Heart right ventricle (tissue), 16 donors: Measurements from ENCODE around the gene BIRC7. TPM values are rescaled to one million over a fixed set of nuclear protein-coding genes. Genes with fewer than 3 reads are reported as not detected.

Experiments
- ATAC-seq, 8 donors: fragments of 200-7000 bp; cut with Tn5 transposase; one replicate each; pipeline ENCODE4 v1.9.1; 2020; ENCODE audit warnings: mild to moderate bottlenecking in 8 of 8, moderate library complexity in 8 of 8, moderate number of reproducible peaks in 1 of 8
- DNase-seq, 2 donors: peaks; one replicate each; pipeline ENCODE4 v3.0.0-alpha.2; 2020
- H3K27ac ChIP-seq, 10 donors: fragments of 200-600 bp; sonication (generic) in 2 of 10; one replicate each; pipeline versions ENCODE4 v1.5.0 to v1.8.0; 2020 to 2022; ENCODE audit warnings: mild to moderate bottlenecking in 3 of 10
- H3K27me3 ChIP-seq, 7 donors: fragments of 200-600 bp; one replicate each; pipeline ENCODE4 v1.8.0; 2021 to 2022; ENCODE audit warnings: mild to moderate bottlenecking in 2 of 7
- H3K36me3 ChIP-seq, 9 donors: fragments of 200-600 bp; sonication (generic) in 1 of 9; one replicate each; pipeline versions ENCODE4 v1.5.0 to v1.8.0; 2020 to 2022; ENCODE audit warnings: mild to moderate bottlenecking in 2 of 9
- H3K4me1 ChIP-seq, 9 donors: fragments of 200-600 bp; sonication (generic) in 1 of 9; one replicate each; pipeline versions ENCODE4 v1.5.0 to v1.8.0; 2020 to 2022; ENCODE audit warnings: mild to moderate bottlenecking in 4 of 9
- H3K4me3 ChIP-seq, 10 donors: fragments of 200-600 bp; sonication (generic) in 2 of 10; one replicate each; pipeline versions ENCODE4 v1.5.0 to v1.8.0; 2020 to 2022; ENCODE audit warnings: mild to moderate bottlenecking in 7 of 10, moderate library complexity in 2 of 10
- H3K9me3 ChIP-seq, 11 donors: fragments of 200-600 bp in 10 of 11; sonication (generic) in 2 of 11; one replicate each; pipeline versions ENCODE4 v1.5.0 to v1.8.0; 2013 to 2022; ENCODE audit warnings: mild to moderate bottlenecking in 2 of 11, control low read depth in 1 of 11, moderate library complexity in 1 of 11
- CTCF ChIP-seq, 9 donors: fragments of 200-600 bp; sonication (generic) in 2 of 9; IDR thresholded peaks; one replicate each; pipeline versions ENCODE4 v1.5.0 to v1.8.0; 2021 to 2022; ENCODE audit warnings: antibody characterized with exemption in 9 of 9, mild to moderate bottlenecking in 5 of 9, moderate library complexity in 1 of 9
- WGBS, 2 donors: extraction: QIAGEN DNeasy Blood & Tissue Kit; methylation state at CpG; one replicate each; pipeline ENCODE4 v1.1.7; 2013; ENCODE audit warnings: inconsistent platforms in 1 of 2; 5-methylcytosine and 5-hydroxymethylcytosine counted together
- intact Hi-C, 10 donors: fragments of 100-400 bp; cut with DNase I; formaldehyde crosslinking; loops; one replicate each; pipeline versions ENCODE4 v1.11.1 to v1.14.2; 2022
- polyA plus RNA-seq, 2 donors: library from polyadenylated mRNA; stranded (reverse); fragments of 200-250 nt; gene quantifications; one replicate each; pipeline ENCODE4 v1.2.3, GENCODE V29; 2013
- total RNA-seq, 10 donors: library from RNA; stranded (reverse); fragmentation: NEBNext Ultra II Directional in 3 of 10; extraction: Animal tissue kit (Norgen Biotek cat#: 25700) in 3 of 10; gene quantifications; one replicate each; pipeline versions ENCODE4 v1.2.1 to v1.2.4, GENCODE V29; 2021 to 2023
- donor health status: Arrhythmogenic right ventricular cardiomyopathy.
- donor health status: ischemic (EF 13 %, LVEDD 7.1; RV severe dilation, severe dysfunction).
- donor health status: healthy with polysubstance abuse.
- donor health status: DM: no; HTN: yes; CAD: no.
- donor health status: DM: no; HTN: no; CAD: no.
- donor health status: ischemic (EF 25% LVEDD 6.9; RV normal size, moderate dysfunction).
- donor health status: ischemic (EF 25% LVEDD 5.7; RV mildly dilated, moderate dysfunction).
- donor health status: healthy.
- donor health status: DM: yes; HTN: yes; CAD: no.
- donor health status: Ischemic cardiomyopathy.
- donor health status: ischemic (EF 35%, LVEDD 5.7; RV mildly dilated, moderate dysfunction).
- donor health status: nonischemic (EF 11% LVEDD 7.7; RV severe dilation, severe dysfunction).
- donor health status: DM: yes; HTN: yes; CAD: no.
- donor health status: PGD.
- donor health status: ischemic (EF 29% LVEDD 5.4; RV normal size, mild dysfunction).
- donor health status: nonischemic (EF 23%, LVEDD 6.1; RV moderate dilation, normal function).

BIRC7 gene
- total and polyA plus RNA-seq, 12 donors, result 0.21 to 2.1 (median 0.37) TPM; not detected in 7

- TF ChIP-seq CTCF (IDR thresholded peaks at IDR 0.05), result no peak
- intact Hi-C loops, result no loop called here
- H3K4me3 ChIP-seq, result no peak overlapping the region
- H3K27me3 ChIP-seq, result no peaks in the 10 kb centered on the region
- peaks cover 0 to 76% (median 18%) of the 10 kb centered on the region in 9 donors for H3K36me3 ChIP-seq
- no peaks in the 10 kb centered on the region for H3K9me3 ChIP-seq
- H3K27ac ChIP-seq, result no peak overlapping the region
- peaks cover 0 to 10% (median 0%) of the 10 kb centered on the region in 9 donors for H3K4me1 ChIP-seq
- ATAC-seq, result no peak
- 83 to 85% methylated on average over 23 of the region's 23 CpGs for WGBS, 2 donors
- peak in 1 of 2 donors; percentile 4 for DNase-seq
These were observed 51.3 kb downstream of the BIRC7 start for GRCh38 chr20:63286781-63287696.

GRCh38 chr20:63287697-63288580 lies 52.2 kb downstream of the BIRC7 start:
- H3K9me3 ChIP-seq, result no peaks in the 10 kb centered on the region
- TF ChIP-seq CTCF (IDR thresholded peaks at IDR 0.05), result no peak
- ATAC-seq (no peak), DNase-seq (peak in 1 of 2 donors; percentile 19)
- H3K4me1 ChIP-seq, result peaks cover 0 to 10% (median 0%) of the 10 kb centered on the region in 9 donors
- intact Hi-C loops, result no loop called here
- 80 to 85% methylated on average over 55 of the region's 55 CpGs for WGBS, 2 donors
- peaks cover 0 to 67% (median 12%) of the 10 kb centered on the region in 9 donors for H3K36me3 ChIP-seq
- H3K4me3 ChIP-seq, result no peak overlapping the region
- H3K27me3 ChIP-seq, result peaks cover 0 to 6% (median 0%) of the 10 kb centered on the region in 7 donors
- no peak overlapping the region for H3K27ac ChIP-seq

- intact Hi-C loops, result no loop called here
- Histone ChIP-seq H3K36me3 (peaks cover 0 to 60% (median 12%) of the 10 kb centered on the region in 9 donors), H3K9me3 (no peaks in the 10 kb centered on the region), H3K4me3 (no peak overlapping the region), H3K27ac (no peak overlapping the region), H3K4me1 (peaks cover 0 to 10% (median 0%) of the 10 kb centered on the region in 9 donors), H3K27me3 (peaks cover 0 to 14% (median 4%) of the 10 kb centered on the region in 7 donors)
- 89 to 93% methylated on average over 28 of the region's 28 CpGs for WGBS, 2 donors
- TF ChIP-seq CTCF (IDR thresholded peaks at IDR 0.05), result no peak
- DNase-seq (peak in 1 of 2 donors; percentile 6), ATAC-seq (no peak)
These were observed 53.0 kb downstream of the BIRC7 start for GRCh38 chr20:63288581-63289251.
